HFF-Myc (cell line): ENCODE results near the gene PRKAG1.

Experiments
- DNase-seq: peaks from one replicate; pipeline ENCODE4 v3.0.0-alpha.2; 2011; ENCODE audit warnings: low read depth; ENCODE audit errors: extremely low read depth
- H3K4me3 ChIP-seq: replicated peaks from 2 replicates; pipeline ENCODE4 v1.5.1; 2011; ENCODE audit warnings: low read depth, mild to moderate bottlenecking, control low read depth, low read length
- CTCF ChIP-seq: IDR thresholded peaks from 2 replicates; pipeline ENCODE4 v1.5.1; 2012; ENCODE audit warnings: mild to moderate bottlenecking, low read depth, low read length, control low read depth; ENCODE audit errors: missing control alignments

PRKAG1 gene

GRCh38 chr12:49037111-49037946 lies 18.8 kb upstream of the PRKAG1 start:
- no peak overlapping the region for H3K4me3 ChIP-seq
- no peak for DNase-seq
- TF ChIP-seq CTCF, result no peak

- no peak for DNase-seq
- no peak for TF ChIP-seq CTCF
- H3K4me3 ChIP-seq, result no peak overlapping the region
Observed at GRCh38 chr12:49036029-49036428, 17.5 kb upstream of the PRKAG1 start.

- no peak for TF ChIP-seq CTCF
- DNase-seq, result no peak
- H3K4me3 ChIP-seq, result no peak overlapping the region
Observed at GRCh38 chr12:49034286-49034622, 15.7 kb upstream of the PRKAG1 start.

GRCh38 chr12:49033611-49034285 lies 15.2 kb upstream of the PRKAG1 start:
- DNase-seq, result no peak
- no peak for TF ChIP-seq CTCF
- H3K4me3 ChIP-seq, result no peak overlapping the region

- no peak for DNase-seq
- H3K4me3 ChIP-seq, result no peak overlapping the region
- no peak for TF ChIP-seq CTCF
Observed at GRCh38 chr12:49032679-49033447, 14.3 kb upstream of the PRKAG1 start.

- DNase-seq, result no peak
- TF ChIP-seq CTCF, result no peak
- no peak overlapping the region for H3K4me3 ChIP-seq
Observed at GRCh38 chr12:49032276-49032675, 13.7 kb upstream of the PRKAG1 start.
